Mesendoderm (in vitro differentiated cells): ENCODE results near the gene R3HDM2.

Experiments used
- DNase-seq: peaks from one replicate; pipeline ENCODE4 v3.0.0; 2013
- H2AK5ac ChIP-seq: 2 replicates; pipeline ENCODE4 v1.6.1; 2013; ENCODE audit warnings: low read length, inconsistent platforms
- H2BK120ac ChIP-seq: 2 replicates; pipeline ENCODE4 v1.6.1; 2013; ENCODE audit warnings: low read depth, mild to moderate bottlenecking, low read length, moderate library complexity, mixed read lengths
- H2BK15ac ChIP-seq: replicated peaks from 2 replicates; pipeline ENCODE4 v1.6.1; 2013; ENCODE audit warnings: low read depth, mild to moderate bottlenecking, moderate library complexity
- H2BK5ac ChIP-seq: 2 replicates; pipeline ENCODE4 v1.6.1; 2013; ENCODE audit warnings: low read length, inconsistent platforms
- H3K18ac ChIP-seq: 2 replicates; pipeline ENCODE4 v1.6.1; 2013; ENCODE audit warnings: mild to moderate bottlenecking, low read length, mixed read lengths
- H3K23ac ChIP-seq: one replicate; pipeline ENCODE4 v1.6.1; 2013; ENCODE audit warnings: low read length
- H3K27ac ChIP-seq: 2 replicates; pipeline ENCODE4 v1.5.1; 2013; ENCODE audit warnings: low read depth, mild to moderate bottlenecking, inconsistent platforms, low read length, moderate library complexity
- H3K27me3 ChIP-seq: 2 replicates; pipeline ENCODE4 v1.6.1; 2013; ENCODE audit warnings: low read length, control low read depth, mild to moderate bottlenecking, inconsistent platforms; ENCODE audit not compliant: insufficient read depth, poor library complexity
- H3K36me3 ChIP-seq: 2 replicates; pipeline ENCODE4 v1.6.1; 2013; ENCODE audit warnings: low read length, inconsistent platforms; ENCODE audit not compliant: control insufficient read depth, insufficient read depth
- H3K4ac ChIP-seq: one replicate; pipeline ENCODE4 v1.6.1; 2013; ENCODE audit warnings: low read depth, mild to moderate bottlenecking, low read length, moderate library complexity
- H3K4me1 ChIP-seq: 2 replicates; pipeline ENCODE4 v1.6.1; 2013; ENCODE audit warnings: low read depth, low read length, inconsistent platforms; ENCODE audit not compliant: control insufficient read depth
- H3K4me2 ChIP-seq: 2 replicates; pipeline ENCODE4 v1.6.1; 2013; ENCODE audit warnings: low read length
- H3K4me3 ChIP-seq: 2 replicates; pipeline ENCODE4 v1.5.1; 2013; ENCODE audit warnings: mild to moderate bottlenecking, low read length
- H3K56ac ChIP-seq: one replicate; pipeline ENCODE4 v1.6.1; 2013; ENCODE audit warnings: low read length
- H3K79me1 ChIP-seq: 2 replicates; pipeline ENCODE4 v1.6.1; 2013; ENCODE audit warnings: low read length, inconsistent platforms
- H3K79me2 ChIP-seq: 2 replicates; pipeline ENCODE4 v1.6.1; 2013; ENCODE audit warnings: mild to moderate bottlenecking, low read length; ENCODE audit not compliant: control insufficient read depth, insufficient read depth
- H3K9ac ChIP-seq: 2 replicates; pipeline ENCODE4 v1.6.1; 2013; ENCODE audit warnings: low read length, inconsistent platforms
- H4K5ac ChIP-seq: one replicate; pipeline ENCODE4 v1.6.1; 2013; ENCODE audit warnings: low read length
- H4K8ac ChIP-seq: one replicate; pipeline ENCODE4 v1.6.1; 2013; ENCODE audit warnings: low read depth, mild to moderate bottlenecking, control low read depth, low read length, moderate library complexity
- WGBS: extraction: QIAGEN DNeasy Blood & Tissue Kit; methylation state at CpG from one replicate; pipeline ENCODE4 v1.1.7; 2013; ENCODE audit warnings: low lambda C conversion rate, missing lambda C conversion rate; ENCODE audit not compliant: insufficient coverage; ENCODE audit errors: extremely low coverage; 5-methylcytosine and 5-hydroxymethylcytosine counted together

R3HDM2 gene

GRCh38 chr12:57225680-57226210 is 205.1 kb downstream of the R3HDM2 start:
- H3K4me2 ChIP-seq: no peak overlapping the region

GRCh38 chr12:57224973-57225679 is 205.7 kb downstream of the R3HDM2 start:
- no peak overlapping the region for H4K8ac ChIP-seq
- no peak overlapping the region for H2BK120ac ChIP-seq
- WGBS: no CpG with 5 or more reads among the region's 61 CpGs
- peak overlapping the region; percentile 63 for H3K56ac ChIP-seq
- H3K4me2 ChIP-seq: no peak overlapping the region
- no peak overlapping the region for H3K27ac ChIP-seq
- no peak overlapping the region for H2AK5ac ChIP-seq
- DNase-seq: peak; percentile 85
- no peaks in the 10 kb centered on the region for H3K79me1 ChIP-seq
- no peaks in the 10 kb centered on the region for H3K36me3 ChIP-seq
- H3K4ac ChIP-seq: peak overlapping the region; percentile 22
- no peaks in the 10 kb centered on the region for H3K4me1 ChIP-seq
- H3K18ac ChIP-seq: no peak overlapping the region
- no peak overlapping the region for H4K5ac ChIP-seq
- H3K4me3 ChIP-seq: no peak overlapping the region
- H3K9ac ChIP-seq: no peak overlapping the region
- H3K27me3 ChIP-seq: peaks cover 60% of the 10 kb centered on the region
- no peak overlapping the region for H3K23ac ChIP-seq
- peaks cover under 1% of the 10 kb centered on the region for H3K79me2 ChIP-seq
- H2BK5ac ChIP-seq: no peak overlapping the region
- H2BK15ac ChIP-seq: no peak overlapping the region

More at GRCh38 chr12:57225680-57226210, 205.1 kb downstream of the R3HDM2 start:
- H3K36me3 ChIP-seq: no peaks in the 10 kb centered on the region
- no peak for DNase-seq
- H3K56ac ChIP-seq: peak overlapping the region; percentile 30
- H2AK5ac ChIP-seq: no peak overlapping the region
- no peak overlapping the region for H2BK5ac ChIP-seq
- H3K27me3 ChIP-seq: peaks cover 56% of the 10 kb centered on the region
- H3K23ac ChIP-seq: no peak overlapping the region
- H3K79me1 ChIP-seq: peaks cover 6% of the 10 kb centered on the region
- no peak overlapping the region for H3K4ac ChIP-seq
- WGBS: no CpG with 5 or more reads among the region's 18 CpGs
- no peak overlapping the region for H2BK15ac ChIP-seq
- H3K4me1 ChIP-seq: peaks cover 2% of the 10 kb centered on the region
- no peak overlapping the region for H2BK120ac ChIP-seq
- H3K18ac ChIP-seq: no peak overlapping the region
- no peak overlapping the region for H3K9ac ChIP-seq
- H4K5ac ChIP-seq: no peak overlapping the region
- peaks cover 6% of the 10 kb centered on the region for H3K79me2 ChIP-seq
- no peak overlapping the region for H4K8ac ChIP-seq
- H3K4me3 ChIP-seq: no peak overlapping the region
- H3K27ac ChIP-seq: no peak overlapping the region

- no peaks in the 10 kb centered on the region for H3K79me1 ChIP-seq
- no peaks in the 10 kb centered on the region for H3K36me3 ChIP-seq
- H3K27me3 ChIP-seq: peaks cover 66% of the 10 kb centered on the region
- H2BK5ac ChIP-seq: no peak overlapping the region
- no CpG with 5 or more reads among the region's 30 CpGs for WGBS
- no peak overlapping the region for H2BK120ac ChIP-seq
- no peak overlapping the region for H3K18ac ChIP-seq
- no peak overlapping the region for H3K23ac ChIP-seq
- no peak overlapping the region for H3K4ac ChIP-seq
- H4K8ac ChIP-seq: no peak overlapping the region
- no peaks in the 10 kb centered on the region for H3K79me2 ChIP-seq
- H3K9ac ChIP-seq: no peak overlapping the region
- H3K56ac ChIP-seq: peak overlapping the region; percentile 32
- no peak overlapping the region for H3K27ac ChIP-seq
- H3K4me2 ChIP-seq: no peak overlapping the region
- DNase-seq: no peak
- no peak overlapping the region for H3K4me3 ChIP-seq
- no peak overlapping the region for H4K5ac ChIP-seq
- no peak overlapping the region for H2AK5ac ChIP-seq
- no peaks in the 10 kb centered on the region for H3K4me1 ChIP-seq
- no peak overlapping the region for H2BK15ac ChIP-seq
These were observed 206.4 kb downstream of the R3HDM2 start for GRCh38 chr12:57224278-57224972.

- no peak overlapping the region for H2AK5ac ChIP-seq
- H3K36me3 ChIP-seq: no peaks in the 10 kb centered on the region
- no peak overlapping the region for H2BK120ac ChIP-seq
- no peaks in the 10 kb centered on the region for H3K79me2 ChIP-seq
- no peak overlapping the region for H3K9ac ChIP-seq
- no peak overlapping the region for H2BK5ac ChIP-seq
- no peak overlapping the region for H3K18ac ChIP-seq
- no peak for DNase-seq
- H3K4me1 ChIP-seq: no peaks in the 10 kb centered on the region
- H4K8ac ChIP-seq: no peak overlapping the region
- H3K23ac ChIP-seq: peak overlapping the region; percentile 29
- no CpG with 5 or more reads among the region's 22 CpGs for WGBS
- H2BK15ac ChIP-seq: no peak overlapping the region
- no peak overlapping the region for H3K56ac ChIP-seq
- no peak overlapping the region for H3K27ac ChIP-seq
- H3K4me2 ChIP-seq: no peak overlapping the region
- H3K79me1 ChIP-seq: no peaks in the 10 kb centered on the region
- H3K4me3 ChIP-seq: no peak overlapping the region
- peaks cover 74% of the 10 kb centered on the region for H3K27me3 ChIP-seq
- no peak overlapping the region for H3K4ac ChIP-seq
- no peak overlapping the region for H4K5ac ChIP-seq
These were observed 207.4 kb downstream of the R3HDM2 start for GRCh38 chr12:57223191-57224165.

- H3K36me3 ChIP-seq: no peaks in the 10 kb centered on the region
- no CpG with 5 or more reads among the region's 13 CpGs for WGBS
- no peak overlapping the region for H3K56ac ChIP-seq
- H2BK120ac ChIP-seq: no peak overlapping the region
- no peaks in the 10 kb centered on the region for H3K79me1 ChIP-seq
- no peak overlapping the region for H3K23ac ChIP-seq
- no peak overlapping the region for H2AK5ac ChIP-seq
- H3K4me3 ChIP-seq: no peak overlapping the region
- DNase-seq: no peak
- no peak overlapping the region for H4K8ac ChIP-seq
- no peak overlapping the region for H3K18ac ChIP-seq
- H3K4ac ChIP-seq: no peak overlapping the region
- H3K27me3 ChIP-seq: peaks cover 82% of the 10 kb centered on the region
- no peak overlapping the region for H3K27ac ChIP-seq
- H2BK5ac ChIP-seq: no peak overlapping the region
- no peaks in the 10 kb centered on the region for H3K79me2 ChIP-seq
- no peaks in the 10 kb centered on the region for H3K4me1 ChIP-seq
- no peak overlapping the region for H3K9ac ChIP-seq
- H3K4me2 ChIP-seq: no peak overlapping the region
- no peak overlapping the region for H4K5ac ChIP-seq
- no peak overlapping the region for H2BK15ac ChIP-seq
These were observed 208.3 kb downstream of the R3HDM2 start for GRCh38 chr12:57222286-57223190.
